ENCODE results near the gene WARS2.

The WARS2 gene

DNA sequence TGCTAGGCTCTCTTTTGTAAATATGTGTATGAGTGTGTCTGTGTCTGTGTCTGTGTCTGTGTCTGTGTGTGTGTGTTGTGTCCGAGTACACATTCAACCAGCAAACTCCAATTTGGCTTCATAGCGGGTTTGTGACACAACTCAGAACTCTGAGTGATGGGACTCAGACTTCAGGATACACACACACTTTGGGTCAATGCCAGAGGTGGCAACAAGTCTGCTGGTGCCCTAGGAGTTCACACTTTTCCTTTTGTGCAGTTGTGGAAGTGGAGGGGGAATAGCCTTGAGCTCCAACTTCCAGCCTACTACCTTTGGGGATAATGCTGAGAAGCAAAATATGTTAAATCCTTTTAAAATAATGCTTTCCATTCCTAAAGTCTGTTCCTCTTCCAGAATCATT lies 135.7 kb downstream of the WARS2 start:
- no peak overlapping the region for H3K4me3 ChIP-seq (ENCODE audit: low read depth, low read length)
- no peaks in the 10 kb centered on the region for H3K4me1 ChIP-seq
- no peak overlapping the region for H2AFZ ChIP-seq
- no peak overlapping the region for H3K4me2 ChIP-seq (ENCODE audit: low read length)
- TF ChIP-seq, protein P1, sequence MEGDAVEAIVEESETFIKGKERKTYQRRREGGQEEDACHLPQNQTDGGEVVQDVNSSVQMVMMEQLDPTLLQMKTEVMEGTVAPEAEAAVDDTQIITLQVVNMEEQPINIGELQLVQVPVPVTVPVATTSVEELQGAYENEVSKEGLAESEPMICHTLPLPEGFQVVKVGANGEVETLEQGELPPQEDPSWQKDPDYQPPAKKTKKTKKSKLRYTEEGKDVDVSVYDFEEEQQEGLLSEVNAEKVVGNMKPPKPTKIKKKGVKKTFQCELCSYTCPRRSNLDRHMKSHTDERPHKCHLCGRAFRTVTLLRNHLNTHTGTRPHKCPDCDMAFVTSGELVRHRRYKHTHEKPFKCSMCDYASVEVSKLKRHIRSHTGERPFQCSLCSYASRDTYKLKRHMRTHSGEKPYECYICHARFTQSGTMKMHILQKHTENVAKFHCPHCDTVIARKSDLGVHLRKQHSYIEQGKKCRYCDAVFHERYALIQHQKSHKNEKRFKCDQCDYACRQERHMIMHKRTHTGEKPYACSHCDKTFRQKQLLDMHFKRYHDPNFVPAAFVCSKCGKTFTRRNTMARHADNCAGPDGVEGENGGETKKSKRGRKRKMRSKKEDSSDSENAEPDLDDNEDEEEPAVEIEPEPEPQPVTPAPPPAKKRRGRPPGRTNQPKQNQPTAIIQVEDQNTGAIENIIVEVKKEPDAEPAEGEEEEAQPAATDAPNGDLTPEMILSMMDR (IDR thresholded peaks at IDR 0.05), result no peak
- no peaks in the 10 kb centered on the region for H3K9me3 ChIP-seq (ENCODE audit: control insufficient read depth, low read length)
- H3K79me2 ChIP-seq, result no peaks in the 10 kb centered on the region
- H3K27me3 ChIP-seq (ENCODE audit: control insufficient read depth, insufficient read depth, low read length), result peaks cover 16% of the 10 kb centered on the region
- no peak overlapping the region for H3K9ac ChIP-seq
- no peaks in the 10 kb centered on the region for H3K36me3 ChIP-seq (ENCODE audit: control insufficient read depth, insufficient read depth, low read length)
- no peak overlapping the region for H3K27ac ChIP-seq

GRCh38 chr1:119004129-119004527 lies 136.3 kb downstream of the WARS2 start:
- Histone ChIP-seq H3K4me1 (no peaks in the 10 kb centered on the region), H3K27me3 (ENCODE audit: control insufficient read depth, insufficient read depth, low read length) (peaks cover 19% of the 10 kb centered on the region), H3K9me3 (ENCODE audit: control insufficient read depth, low read length) (no peaks in the 10 kb centered on the region), H3K4me3 (ENCODE audit: low read depth, low read length) (no peak overlapping the region), H3K79me2 (no peaks in the 10 kb centered on the region), H3K27ac (no peak overlapping the region), H3K4me2 (ENCODE audit: low read length) (no peak overlapping the region), H2AFZ (no peak overlapping the region), H3K36me3 (ENCODE audit: control insufficient read depth, insufficient read depth, low read length) (no peaks in the 10 kb centered on the region), H3K9ac (no peak overlapping the region)
- TF ChIP-seq, protein P1 (IDR thresholded peaks at IDR 0.05), result no peak

DNA sequence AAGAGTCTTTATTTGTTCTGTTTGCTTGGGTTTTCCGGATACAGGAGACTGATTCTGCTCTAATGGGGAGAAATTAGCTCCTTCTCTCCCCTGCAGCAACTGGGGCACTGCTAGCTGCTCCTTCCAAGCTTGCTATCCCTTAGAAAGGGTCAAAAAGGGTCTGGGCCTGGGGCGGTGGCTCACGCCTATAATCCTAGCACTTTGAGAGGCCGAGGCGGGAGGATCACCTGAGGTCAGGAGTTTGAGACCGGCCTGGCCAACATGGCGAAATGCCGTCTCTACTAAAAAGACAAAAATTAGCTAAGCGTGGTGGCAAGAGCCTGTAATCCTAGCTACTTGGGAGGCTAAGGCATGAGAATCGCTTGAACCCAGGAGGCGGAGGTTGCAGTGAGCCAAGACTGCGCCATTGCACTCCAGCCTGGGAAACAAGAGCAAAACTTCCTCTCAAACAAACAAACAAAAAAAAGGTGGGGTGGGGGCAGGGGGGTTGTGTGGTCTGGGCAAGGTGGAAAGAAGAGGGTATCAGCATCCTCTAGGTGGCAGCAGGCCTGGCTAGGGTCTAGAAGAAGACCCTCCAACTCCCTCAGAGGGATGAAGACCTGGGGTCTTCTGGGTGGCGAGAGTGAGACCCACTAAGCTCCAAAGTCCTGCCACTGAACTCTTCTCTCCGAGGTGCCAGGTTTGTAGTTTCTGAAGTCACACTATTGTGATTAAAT lies 136.9 kb downstream of the WARS2 start:
- Histone ChIP-seq H3K4me1 (no peaks in the 10 kb centered on the region), H3K4me2 (ENCODE audit: low read length) (no peak overlapping the region), H3K27ac (no peak overlapping the region), H3K27me3 (ENCODE audit: control insufficient read depth, insufficient read depth, low read length) (peaks cover 19% of the 10 kb centered on the region), H3K4me3 (ENCODE audit: low read depth, low read length) (no peak overlapping the region), H2AFZ (no peak overlapping the region), H3K79me2 (no peaks in the 10 kb centered on the region), H3K9ac (no peak overlapping the region), H3K9me3 (ENCODE audit: control insufficient read depth, low read length) (no peaks in the 10 kb centered on the region), H3K36me3 (ENCODE audit: control insufficient read depth, insufficient read depth, low read length) (no peaks in the 10 kb centered on the region)
- TF ChIP-seq, protein P1 (IDR thresholded peaks at IDR 0.05), result no peak

- Histone ChIP-seq H3K4me1 (no peaks in the 10 kb centered on the region), H2AFZ (no peak overlapping the region), H3K27ac (no peak overlapping the region), H3K4me2 (ENCODE audit: low read length) (no peak overlapping the region), H3K9ac (no peak overlapping the region), H3K79me2 (no peaks in the 10 kb centered on the region), H3K36me3 (ENCODE audit: control insufficient read depth, insufficient read depth, low read length) (no peaks in the 10 kb centered on the region), H3K27me3 (ENCODE audit: control insufficient read depth, insufficient read depth, low read length) (peaks cover 16% of the 10 kb centered on the region), H3K4me3 (ENCODE audit: low read depth, low read length) (no peak overlapping the region), H3K9me3 (ENCODE audit: control insufficient read depth, low read length) (no peaks in the 10 kb centered on the region)
- TF ChIP-seq, protein P1 (IDR thresholded peaks at IDR 0.05), result no peak
These were observed 138.3 kb downstream of the WARS2 start for GRCh38 chr1:119002028-119002686.

Measured in parathyroid adenoma (tissue), 2 donors.